ENCODE data around the gene STAT1. TPM values are rescaled to one million over a fixed set of nuclear protein-coding genes. Genes with fewer than 3 reads are reported as not detected.
A peak's percentile ranks its signal among the peaks of the same experiment; 100 is the strongest.

The STAT1 gene
- total and polyA plus RNA-seq, 12 donors: 8.9 to 438 (median 48.6) TPM

DNA sequence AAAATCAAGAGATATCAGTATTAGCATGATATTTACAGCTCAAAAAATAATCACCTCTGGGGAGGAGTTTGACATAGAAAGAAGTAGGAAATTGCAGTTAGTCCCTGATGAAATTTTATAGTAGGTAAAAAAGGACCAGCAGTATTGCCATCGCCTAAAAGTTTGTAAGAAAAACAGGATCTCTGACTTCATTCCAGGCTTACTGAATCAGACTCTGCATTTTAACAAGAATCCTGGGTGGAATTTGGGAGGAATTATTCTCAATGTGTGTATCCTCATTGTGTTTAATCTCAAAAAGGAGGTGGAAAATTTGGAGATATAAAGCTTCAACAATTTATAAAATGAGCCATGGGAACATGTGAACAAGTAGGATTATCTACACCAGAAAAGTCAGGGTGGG is 31.2 kb upstream of the STAT1 start:
- no peak for DNase-seq
- TF ChIP-seq, protein P1, sequence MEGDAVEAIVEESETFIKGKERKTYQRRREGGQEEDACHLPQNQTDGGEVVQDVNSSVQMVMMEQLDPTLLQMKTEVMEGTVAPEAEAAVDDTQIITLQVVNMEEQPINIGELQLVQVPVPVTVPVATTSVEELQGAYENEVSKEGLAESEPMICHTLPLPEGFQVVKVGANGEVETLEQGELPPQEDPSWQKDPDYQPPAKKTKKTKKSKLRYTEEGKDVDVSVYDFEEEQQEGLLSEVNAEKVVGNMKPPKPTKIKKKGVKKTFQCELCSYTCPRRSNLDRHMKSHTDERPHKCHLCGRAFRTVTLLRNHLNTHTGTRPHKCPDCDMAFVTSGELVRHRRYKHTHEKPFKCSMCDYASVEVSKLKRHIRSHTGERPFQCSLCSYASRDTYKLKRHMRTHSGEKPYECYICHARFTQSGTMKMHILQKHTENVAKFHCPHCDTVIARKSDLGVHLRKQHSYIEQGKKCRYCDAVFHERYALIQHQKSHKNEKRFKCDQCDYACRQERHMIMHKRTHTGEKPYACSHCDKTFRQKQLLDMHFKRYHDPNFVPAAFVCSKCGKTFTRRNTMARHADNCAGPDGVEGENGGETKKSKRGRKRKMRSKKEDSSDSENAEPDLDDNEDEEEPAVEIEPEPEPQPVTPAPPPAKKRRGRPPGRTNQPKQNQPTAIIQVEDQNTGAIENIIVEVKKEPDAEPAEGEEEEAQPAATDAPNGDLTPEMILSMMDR (IDR thresholded peaks at IDR 0.05): no peak
- peaks cover 0 to 8% (median 0%) of the 10 kb centered on the region in 11 donors for H3K9me3 ChIP-seq
- 81 to 83% methylated on average over 1 of the region's 1 CpG for WGBS, 2 donors
- H3K4me3 ChIP-seq: no peak overlapping the region
- intact Hi-C loops (cut with DNase I): no loop called here
- ATAC-seq: no peak
- H3K4me1 ChIP-seq: peaks cover 0 to 8% (median 0%) of the 10 kb centered on the region in 9 donors
- H3K27ac ChIP-seq: no peak overlapping the region
- peaks cover 0 to 3% (median 0%) of the 10 kb centered on the region in 9 donors for H3K36me3 ChIP-seq
- H3K27me3 ChIP-seq: no peaks in the 10 kb centered on the region

DNA sequence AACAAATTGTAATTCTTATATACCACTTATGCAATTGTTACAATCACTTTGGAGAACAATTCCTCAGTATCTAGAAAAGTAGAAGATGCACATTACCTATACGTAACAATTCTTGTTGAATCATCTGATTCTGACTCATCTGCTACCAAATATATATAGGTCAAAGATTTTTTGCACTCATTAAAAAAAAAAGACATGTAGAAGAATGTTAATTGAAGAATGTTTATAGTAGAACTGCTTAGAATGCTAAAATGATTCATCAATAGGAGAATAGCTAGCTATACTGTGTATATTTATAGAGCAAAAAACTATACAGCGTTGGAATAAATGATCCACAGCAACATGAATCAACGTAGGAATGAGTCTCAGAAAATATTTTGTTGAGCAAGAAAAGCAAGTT is 29.5 kb upstream of the STAT1 start:
- H3K4me1 ChIP-seq: peaks cover 0 to 9% (median 0%) of the 10 kb centered on the region in 9 donors
- no peak for DNase-seq
- TF ChIP-seq, protein P1 (IDR thresholded peaks at IDR 0.05): no peak
- H3K27me3 ChIP-seq: no peaks in the 10 kb centered on the region
- no peak overlapping the region for H3K27ac ChIP-seq
- H3K4me3 ChIP-seq: no peak overlapping the region
- H3K36me3 ChIP-seq: peaks cover 0 to 8% (median 0%) of the 10 kb centered on the region in 9 donors
- 93% methylated on average over 3 of the region's 3 CpGs for WGBS, 2 donors
- no peak for ATAC-seq
- H3K9me3 ChIP-seq: peaks cover 0 to 8% (median 0%) of the 10 kb centered on the region in 11 donors
- intact Hi-C loops (cut with DNase I): no loop called here

DNA sequence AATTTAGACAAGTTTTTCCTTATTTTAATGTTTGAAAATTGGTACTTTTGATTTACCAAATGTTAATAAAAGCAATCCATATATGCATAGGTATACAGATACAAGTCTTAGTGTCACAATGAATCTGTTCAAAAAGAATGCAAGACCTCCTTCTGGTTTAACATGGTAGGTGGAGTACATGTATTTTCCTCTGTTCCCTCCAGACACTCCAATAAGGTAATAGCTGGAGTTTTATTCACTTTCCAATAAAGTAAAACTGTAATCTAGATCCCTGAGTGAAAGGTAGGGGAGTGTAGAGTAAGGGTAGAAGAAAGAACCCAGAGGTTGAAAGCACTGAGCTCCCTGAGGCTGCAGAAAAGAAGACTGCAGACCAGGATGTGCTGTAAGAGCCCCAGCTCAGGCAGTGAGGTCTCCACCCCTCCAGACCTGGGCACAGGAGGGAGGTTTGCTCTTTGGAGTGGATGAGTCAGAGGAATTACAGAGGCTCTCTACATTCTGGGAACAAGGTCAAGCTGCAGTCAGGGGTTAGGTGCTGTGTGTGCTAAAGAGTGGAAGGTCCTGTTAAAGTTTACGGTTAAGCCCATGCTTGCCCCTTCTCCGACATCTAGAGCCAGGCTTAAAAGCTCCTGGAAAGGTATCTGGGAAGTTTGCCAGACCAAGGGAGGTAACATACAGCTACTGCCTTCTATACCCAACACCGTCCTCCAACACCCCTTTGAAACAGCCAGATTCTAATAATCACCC is 27.6 kb upstream of the STAT1 start:
- ATAC-seq (peak in 1 of 8 donors; percentile 59), DNase-seq (no peak)
- Histone ChIP-seq H3K4me1 (peaks cover 0 to 17% (median 0%) of the 10 kb centered on the region in 9 donors), H3K27me3 (no peaks in the 10 kb centered on the region), H3K9me3 (peaks cover 0 to 8% (median 0%) of the 10 kb centered on the region in 11 donors), H3K36me3 (peaks cover 0 to 8% (median 0%) of the 10 kb centered on the region in 9 donors), H3K27ac (no peak overlapping the region), H3K4me3 (no peak overlapping the region)
- intact Hi-C loops (cut with DNase I): no loop called here
- WGBS, 2 donors: 92 to 93% methylated on average over 3 of the region's 3 CpGs
- TF ChIP-seq, protein P1 (IDR thresholded peaks at IDR 0.05): no peak

DNA sequence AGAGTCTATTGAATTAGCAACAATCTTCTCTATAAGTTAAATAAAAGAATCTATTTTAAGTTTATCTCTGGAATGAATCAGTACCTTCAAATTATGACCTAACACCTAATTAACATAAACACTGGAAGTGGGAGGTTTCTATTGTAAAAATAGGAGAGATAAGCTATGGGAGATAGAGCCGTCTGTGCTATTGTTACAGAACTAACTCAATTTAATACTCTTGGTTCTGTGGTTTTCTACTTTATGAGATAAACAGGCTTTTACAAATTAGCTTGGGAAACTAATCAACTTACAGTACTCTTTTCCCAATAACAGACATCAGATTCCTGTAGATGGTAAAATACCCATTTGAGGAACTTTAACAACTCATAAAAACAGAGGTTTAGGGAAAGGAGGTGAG is 25.6 kb upstream of the STAT1 start:
- Histone ChIP-seq H3K4me1 (peaks cover 0 to 17% (median 0%) of the 10 kb centered on the region in 9 donors), H3K4me3 (no peak overlapping the region), H3K27me3 (no peaks in the 10 kb centered on the region), H3K36me3 (peaks cover 0 to 18% (median 0%) of the 10 kb centered on the region in 9 donors), H3K27ac (no peak overlapping the region), H3K9me3 (peaks cover 0 to 8% (median 0%) of the 10 kb centered on the region in 11 donors)
- ATAC-seq (no peak), DNase-seq (no peak)
- 66 to 82% methylated on average over 1 of the region's 1 CpG for WGBS, 2 donors
- intact Hi-C loops (cut with DNase I): loop anchor here in 3 of 10 donors (10.0 kb wide), 2 partner anchors 185 to 255 kb away; no protein-coding TSS in a partner anchor
- TF ChIP-seq, protein P1 (IDR thresholded peaks at IDR 0.05): no peak
